ENCODE results near the gene AKNA.

The AKNA gene

GRCh38 chr9:114375386-114376175 is 12.2 kb downstream of the AKNA start:
- DNase-seq (ENCODE audit: low read depth, low spot score) = no peak

GRCh38 chr9:114374936-114375335 is 12.8 kb downstream of the AKNA start:
- no peak for DNase-seq (ENCODE audit: low read depth, low spot score)

DNA sequence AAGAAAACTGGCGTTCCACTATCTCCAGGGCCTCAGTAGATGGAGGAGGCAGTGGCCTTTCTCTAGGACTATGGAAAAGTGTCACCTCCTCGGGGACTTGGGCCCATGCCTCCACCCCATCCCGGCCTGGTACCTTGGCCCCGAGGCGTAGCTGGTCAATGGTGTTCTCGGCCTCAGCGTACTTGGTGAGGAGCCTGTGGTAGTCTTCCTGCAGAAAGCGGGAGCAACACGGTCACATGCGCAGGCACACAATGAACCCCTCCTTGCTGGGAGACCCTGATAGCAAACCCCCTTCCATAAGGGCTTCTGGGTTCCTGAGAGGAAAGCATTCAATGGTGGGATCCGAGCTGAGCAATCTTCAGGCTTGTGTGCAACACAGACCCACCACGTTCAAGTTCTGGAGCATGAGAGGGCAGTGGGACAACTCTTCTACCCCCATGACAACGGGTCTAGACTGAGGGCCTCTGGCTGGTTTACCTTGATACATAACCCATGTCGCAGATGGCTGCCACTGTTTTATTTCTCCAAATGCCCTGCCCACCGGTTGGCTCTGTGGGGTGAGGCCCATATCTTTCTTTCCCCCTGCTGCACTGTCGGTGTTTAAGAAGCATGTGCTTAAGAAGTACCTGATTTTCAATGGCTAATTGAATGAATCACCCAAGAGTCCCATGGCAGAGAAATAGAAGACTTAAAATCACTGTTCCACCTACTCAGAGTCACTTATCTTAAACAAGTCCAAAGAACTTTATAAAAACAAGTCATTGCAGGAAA is 13.6 kb downstream of the AKNA start:
- DNase-seq (ENCODE audit: low read depth, low spot score) = no peak

- DNase-seq (ENCODE audit: low read depth, low spot score) = peak; percentile 60
Observed at GRCh38 chr9:114372921-114373448, 14.8 kb downstream of the AKNA start.

DNA sequence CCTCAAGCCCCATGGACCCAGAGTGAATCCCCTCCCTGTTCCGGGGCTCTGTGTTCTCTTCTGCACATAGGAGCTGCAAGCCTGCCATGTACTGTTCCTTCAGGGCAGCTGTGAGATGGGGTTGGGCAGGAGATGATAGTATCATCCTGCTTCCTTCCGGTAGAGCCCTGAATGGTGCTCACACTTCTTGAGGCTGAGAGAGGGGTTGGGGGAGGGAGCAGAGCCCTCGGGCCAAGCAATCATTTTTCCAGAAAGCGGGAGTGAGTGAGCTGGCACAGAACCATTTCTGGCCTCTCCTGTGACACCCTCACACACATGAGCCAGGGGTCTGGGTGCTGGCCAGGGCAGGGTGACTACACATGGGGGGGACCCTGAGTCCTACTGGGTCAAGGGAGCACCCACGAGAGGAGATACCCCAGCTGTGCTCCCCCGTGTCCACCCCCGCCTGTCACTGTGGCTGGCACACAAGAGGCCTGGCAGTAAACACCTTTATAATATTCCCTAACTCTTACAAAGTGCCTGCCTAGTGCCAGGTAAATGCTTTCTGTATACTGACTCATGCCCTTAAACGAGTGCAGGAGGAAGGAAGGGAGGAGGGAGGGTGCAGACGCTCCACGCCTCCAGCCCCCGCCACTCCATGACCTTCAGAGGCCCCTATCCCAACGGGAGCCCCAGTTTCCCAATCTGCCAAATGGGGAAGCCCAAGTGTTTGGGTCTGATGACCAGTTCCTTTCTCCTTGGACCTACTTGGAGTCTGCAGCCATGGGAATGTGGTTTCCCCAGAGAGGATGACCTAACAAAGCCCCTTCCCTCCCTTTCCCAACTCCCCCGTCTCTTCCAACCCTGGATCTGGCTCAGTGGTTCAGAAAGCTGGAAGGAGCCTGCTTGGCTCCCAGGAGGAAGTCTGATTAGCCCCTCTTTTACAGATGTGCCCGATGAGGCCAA is 15.5 kb downstream of the AKNA start:
- no peak for DNase-seq (ENCODE audit: low read depth, low spot score)

DNA sequence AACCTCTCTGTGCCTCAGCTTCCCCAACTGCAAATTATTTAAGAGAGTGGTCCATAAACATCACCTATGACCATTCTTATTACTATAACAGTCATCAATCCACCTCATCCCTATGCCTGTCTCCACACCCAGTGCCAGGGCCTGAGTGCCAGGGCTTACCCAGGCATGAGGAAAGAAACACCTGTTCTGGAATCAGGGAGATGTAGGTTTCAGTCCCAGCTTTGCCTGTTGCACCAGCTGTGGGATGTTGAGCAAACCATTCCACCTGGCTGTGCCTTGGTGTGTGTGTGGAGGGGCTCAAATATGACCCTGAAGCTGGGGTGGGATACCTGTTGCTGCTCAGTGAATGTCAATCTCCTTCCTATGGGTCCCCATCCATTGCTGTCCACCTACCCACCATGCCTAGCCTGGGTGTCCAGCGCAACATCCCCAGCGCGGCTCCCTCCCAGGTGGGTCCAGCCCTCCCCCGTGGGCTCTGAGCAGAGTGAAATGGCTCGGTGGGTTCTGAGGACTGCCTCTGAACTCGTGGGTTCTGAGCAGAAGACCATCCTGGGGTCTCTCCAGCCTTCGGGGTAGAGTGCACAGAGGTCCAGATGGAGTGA is 16.3 kb downstream of the AKNA start:
- DNase-seq (ENCODE audit: low read depth, low spot score) = no peak

GRCh38 chr9:114370968-114371320 is 16.8 kb downstream of the AKNA start:
- DNase-seq (ENCODE audit: low read depth, low spot score) = no peak

DNA sequence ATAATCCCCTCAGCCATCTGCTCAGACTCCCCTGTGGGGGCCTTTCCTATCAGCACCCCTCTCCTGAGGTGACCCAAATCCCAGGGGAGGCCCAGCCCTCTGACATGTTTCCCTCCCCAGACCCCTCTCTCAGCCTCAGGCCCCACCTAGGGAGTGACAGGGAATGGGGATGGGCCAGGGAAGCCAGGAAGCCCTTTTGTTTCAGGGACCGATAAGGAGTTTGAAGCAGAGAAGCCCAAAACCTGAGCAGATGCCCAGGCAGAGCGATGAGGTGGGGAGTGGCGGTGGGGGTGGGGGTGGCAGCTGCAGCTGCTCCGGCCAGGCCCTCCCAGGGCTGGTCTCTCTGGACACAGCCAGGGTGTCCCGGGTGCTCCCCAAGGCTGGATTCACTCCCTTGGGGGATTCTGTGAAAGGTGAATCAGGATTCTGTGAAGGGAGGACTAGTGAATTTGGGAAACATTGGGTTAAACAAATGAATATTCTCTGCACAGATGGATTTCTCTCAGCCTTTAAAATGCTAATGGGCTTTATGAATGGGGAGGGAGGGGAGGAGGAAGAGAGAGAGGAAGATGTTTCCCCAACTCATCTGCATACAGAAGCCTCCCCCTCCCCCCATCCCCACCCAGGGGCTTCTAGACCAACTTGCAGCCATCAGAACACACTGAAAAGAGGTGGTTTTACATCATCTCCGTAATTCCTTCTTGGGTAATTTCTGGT is 17.4 kb downstream of the AKNA start:
- DNase-seq (ENCODE audit: low read depth, low spot score) = no peak

DNA sequence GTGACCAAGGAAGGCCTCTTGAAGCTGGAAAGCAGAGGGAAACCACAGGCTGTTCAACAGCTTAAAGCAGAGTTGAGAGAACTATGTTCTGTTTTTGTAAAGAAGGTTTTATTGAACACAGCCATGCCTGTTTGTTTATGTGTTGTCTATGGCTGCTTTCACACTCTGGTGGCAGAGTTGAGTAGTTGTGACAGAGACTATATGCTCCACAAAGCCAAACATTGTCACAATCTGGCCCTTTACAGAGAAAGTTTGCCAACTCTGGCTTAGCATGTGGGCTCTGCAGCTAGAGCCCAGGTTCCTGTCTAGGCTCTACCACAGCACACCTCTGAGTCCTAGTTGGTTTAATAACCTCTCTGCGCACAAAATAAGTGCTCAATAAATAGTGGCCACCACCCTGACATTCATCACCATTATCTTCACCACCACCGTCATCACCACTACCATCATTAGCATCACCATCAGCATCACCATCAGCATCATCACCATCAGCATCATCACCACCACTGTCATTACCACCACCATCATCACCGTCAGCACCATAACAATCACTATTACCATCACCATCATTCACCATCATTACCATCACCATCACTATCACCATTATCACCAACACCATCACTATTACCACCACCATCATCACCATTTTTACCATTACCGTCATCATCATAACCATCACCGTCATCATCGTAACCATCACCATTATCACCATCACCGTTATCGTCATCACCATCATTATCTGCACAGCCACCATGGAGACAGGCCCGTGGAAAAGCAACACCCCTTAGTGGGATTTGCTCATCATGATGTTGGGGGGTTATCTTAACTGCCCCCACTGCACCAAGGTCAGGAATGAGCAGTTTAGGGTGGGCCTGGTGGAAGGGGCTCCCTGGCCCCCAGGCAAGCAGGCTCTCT is 18.3 kb downstream of the AKNA start:
- no peak for DNase-seq (ENCODE audit: low read depth, low spot score)

DNA sequence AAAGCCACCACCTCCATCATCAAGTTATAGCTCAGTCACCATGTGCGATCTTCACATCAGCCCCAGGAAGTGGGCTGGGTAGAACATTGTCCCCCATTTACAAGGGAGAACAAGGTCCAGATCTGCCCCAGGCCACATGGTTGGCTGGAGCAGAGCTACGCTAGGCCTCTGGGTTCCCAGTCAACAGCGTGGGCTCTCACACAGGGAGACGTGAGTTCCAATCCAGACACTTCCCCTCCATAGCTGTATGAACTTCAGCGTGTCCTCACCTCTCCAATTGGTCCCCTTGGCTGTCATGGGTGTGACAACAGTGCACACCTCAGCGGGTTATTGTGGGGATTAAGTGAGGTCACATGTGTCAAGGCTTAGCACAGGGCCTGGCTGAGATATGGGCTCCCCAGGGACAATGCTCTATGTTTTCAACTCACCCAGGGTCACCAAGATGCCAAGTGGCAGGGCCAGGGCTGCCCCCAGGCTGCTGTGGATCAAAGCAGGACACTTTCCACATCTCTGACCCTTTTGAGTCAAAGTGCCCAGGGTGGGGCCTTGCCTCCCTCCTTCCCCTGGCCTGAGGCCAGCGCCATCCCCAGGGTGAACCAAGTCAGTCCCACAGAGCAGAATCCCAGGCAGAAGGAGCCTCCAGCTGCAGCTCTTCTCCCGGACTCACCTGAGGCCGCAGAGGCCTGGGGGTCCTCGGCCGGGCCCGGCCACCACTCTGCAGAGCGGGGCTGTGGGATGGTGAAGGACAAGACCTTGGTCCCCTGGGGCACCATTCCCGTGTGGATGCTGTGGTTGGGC is 19.8 kb downstream of the AKNA start:
- no peak for DNase-seq (ENCODE audit: low read depth, low spot score)

DNA sequence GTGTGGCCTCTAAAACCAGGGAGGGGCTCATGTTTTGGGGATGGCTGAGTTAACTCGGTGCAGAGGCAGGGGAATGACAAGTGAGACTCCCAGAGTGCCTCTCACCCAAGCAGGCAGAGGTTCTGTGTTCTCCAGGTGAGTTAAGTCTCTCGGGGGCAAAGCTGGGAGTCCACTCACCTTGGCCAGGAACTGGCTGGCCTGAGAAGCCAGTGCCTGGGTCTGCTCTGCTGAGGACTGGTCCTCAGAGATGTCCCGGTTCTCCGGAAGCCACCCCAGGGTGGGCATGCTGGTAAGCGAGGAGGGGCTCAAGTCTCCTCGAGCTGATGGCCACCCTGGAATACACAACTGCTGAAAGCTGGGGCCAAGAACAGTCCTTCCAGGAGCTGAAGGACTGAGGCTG is 20.4 kb downstream of the AKNA start:
- DNase-seq (ENCODE audit: low read depth, low spot score) = no peak

- no peak for DNase-seq (ENCODE audit: low read depth, low spot score)
Observed at GRCh38 chr9:114366334-114367128, 21.3 kb downstream of the AKNA start.

GRCh38 chr9:114365194-114365593 is 22.6 kb downstream of the AKNA start:
- DNase-seq (ENCODE audit: low read depth, low spot score) = no peak

GRCh38 chr9:114364134-114365041 is 23.4 kb downstream of the AKNA start:
- no peak for DNase-seq (ENCODE audit: low read depth, low spot score)

- DNase-seq (ENCODE audit: low read depth, low spot score) = no peak
Observed at GRCh38 chr9:114363424-114363823, 24.4 kb downstream of the AKNA start.

GRCh38 chr9:114362394-114362793 is 25.4 kb downstream of the AKNA start:
- DNase-seq (ENCODE audit: low read depth, low spot score) = no peak

GRCh38 chr9:114361542-114361941 is 26.2 kb downstream of the AKNA start:
- DNase-seq (ENCODE audit: low read depth, low spot score) = no peak

All from activated CD4-positive, CD25-positive, alpha-beta regulatory T cell treated with anti-CD3 and anti-CD28 coated beads, Interleukin-2, amount 50 U/mL, for 16 hours (primary cell).